HepG2 (cell line): ENCODE data around the gene ANKLE1. TPM values are rescaled to one million over a fixed set of nuclear protein-coding genes. Genes with fewer than 3 reads are reported as not detected.

Source experiments
- AGO2 ChIP-seq: fragments of 200-400 bp; formaldehyde crosslinking; optimal IDR thresholded peaks from 2 replicates; pipeline ENCODE3; 2017; ENCODE audit warnings: mild to moderate bottlenecking, low read depth, low read length, moderate library complexity
- ETV5 ChIP-seq: IDR thresholded peaks from 2 replicates; pipeline ENCODE4 v1.6.1; 2018; ENCODE audit warnings: missing biosample characterization, missing genetic modification reagents, inconsistent platforms, borderline replicate concordance
- HNF4G ChIP-seq, 2 experiments: sonication (generic) in 1 of 2; formaldehyde crosslinking in 1 of 2; IDR thresholded peaks; 2 replicates each; pipeline versions ENCODE4 v1.4.0 to v1.6.1; 2011 to 2020; ENCODE audit warnings: borderline replicate concordance in 2 of 2, low read depth in 2 of 2, mild to moderate bottlenecking in 2 of 2, low read length in 1 of 2, missing genetic modification reagents in 1 of 2, moderate library complexity in 1 of 2
- MLLT10 ChIP-seq: sonication (generic); formaldehyde crosslinking; IDR thresholded peaks from 2 replicates; pipeline ENCODE4 v1.4.0; 2020; ENCODE audit warnings: missing genetic modification reagents
- NRL ChIP-seq: sonication (generic); formaldehyde crosslinking; IDR thresholded peaks from 2 replicates; pipeline ENCODE4 v1.5.0; 2020; ENCODE audit warnings: missing genetic modification reagents, mild to moderate bottlenecking, moderate library complexity, borderline replicate concordance
- REPIN1 ChIP-seq: sonication (generic); formaldehyde crosslinking; IDR thresholded peaks from 2 replicates; pipeline ENCODE4 v1.8.0; 2022; ENCODE audit warnings: missing genetic modification reagents, low read depth, mild to moderate bottlenecking, borderline replicate concordance
- SYNCRIP ChIP-seq: fragments of 200-400 bp; formaldehyde crosslinking; IDR thresholded peaks from 2 replicates; pipeline ENCODE4 v1.6.1; 2018; ENCODE audit warnings: mild to moderate bottlenecking, low read depth, low read length; ENCODE audit not compliant: insufficient read depth
- ZMAT3 ChIP-seq: sonication (generic); formaldehyde crosslinking; conservative IDR thresholded peaks from 2 replicates; pipeline ENCODE4 v1.7.0; 2021; ENCODE audit warnings: missing genetic modification reagents
- ZNF558 ChIP-seq: sonication (generic); formaldehyde crosslinking; IDR thresholded peaks from 2 replicates; pipeline ENCODE4 v1.9.0; 2022; ENCODE audit warnings: mild to moderate bottlenecking, missing genetic modification reagents, borderline replicate concordance
- ZNF660 ChIP-seq: sonication (generic); formaldehyde crosslinking; IDR thresholded peaks from 2 replicates; pipeline ENCODE4 v1.5.1; 2020; ENCODE audit warnings: mild to moderate bottlenecking, low read depth, missing genetic modification reagents, borderline replicate concordance
- polyA plus RNA-seq, 8 experiments: library from polyadenylated mRNA; depleted of rRNA in 3 of 8; stranded (reverse) in 7 of 8; unstranded in 1 of 8; fragments of >200 nt; fragmentation: Illumina TruSeq in 4 of 8; extraction: Trizol in 4 of 8; gene quantifications; 2 replicates each; pipeline versions ENCODE4 v1.2.1 to v1.2.3, GENCODE V29; 2011 to 2016; ENCODE audit warnings: low read depth in 4 of 8, missing spikeins in 1 of 8, mixed read lengths in 1 of 8; ENCODE audit not compliant: insufficient read depth in 1 of 8
- total RNA-seq, 5 experiments: library from RNA; depleted of rRNA; stranded (reverse); fragments of >200 nt; fragmentation: Illumina TruSeq; extraction: Trizol; gene quantifications; 2 replicates each; pipeline ENCODE4 v1.2.3, GENCODE V29; 2016; ENCODE audit warnings: low read depth in 1 of 5
- TF ChIP-seq, protein P1 (sequence below): sonication (generic); formaldehyde crosslinking; IDR thresholded peaks from 2 replicates; pipeline ENCODE4 v1.4.0; 2020; ENCODE audit warnings: mild to moderate bottlenecking, missing genetic modification reagents, borderline replicate concordance
- TF ChIP-seq, protein P2 (sequence below), 2 experiments: IDR thresholded peaks; 2 replicates each; pipeline ENCODE4 v1.6.1; 2011 to 2012; ENCODE audit warnings: low read length in 2 of 2, borderline replicate concordance in 1 of 2, low read depth in 1 of 2, mild to moderate bottlenecking in 1 of 2, moderate library complexity in 1 of 2

The ANKLE1 gene
- total and polyA plus RNA-seq, 2 of the 13 experiments (the other 11 are each of a cell fraction or from before 2014, with no cell fraction given): 0.69 to 1.5 TPM

DNA sequence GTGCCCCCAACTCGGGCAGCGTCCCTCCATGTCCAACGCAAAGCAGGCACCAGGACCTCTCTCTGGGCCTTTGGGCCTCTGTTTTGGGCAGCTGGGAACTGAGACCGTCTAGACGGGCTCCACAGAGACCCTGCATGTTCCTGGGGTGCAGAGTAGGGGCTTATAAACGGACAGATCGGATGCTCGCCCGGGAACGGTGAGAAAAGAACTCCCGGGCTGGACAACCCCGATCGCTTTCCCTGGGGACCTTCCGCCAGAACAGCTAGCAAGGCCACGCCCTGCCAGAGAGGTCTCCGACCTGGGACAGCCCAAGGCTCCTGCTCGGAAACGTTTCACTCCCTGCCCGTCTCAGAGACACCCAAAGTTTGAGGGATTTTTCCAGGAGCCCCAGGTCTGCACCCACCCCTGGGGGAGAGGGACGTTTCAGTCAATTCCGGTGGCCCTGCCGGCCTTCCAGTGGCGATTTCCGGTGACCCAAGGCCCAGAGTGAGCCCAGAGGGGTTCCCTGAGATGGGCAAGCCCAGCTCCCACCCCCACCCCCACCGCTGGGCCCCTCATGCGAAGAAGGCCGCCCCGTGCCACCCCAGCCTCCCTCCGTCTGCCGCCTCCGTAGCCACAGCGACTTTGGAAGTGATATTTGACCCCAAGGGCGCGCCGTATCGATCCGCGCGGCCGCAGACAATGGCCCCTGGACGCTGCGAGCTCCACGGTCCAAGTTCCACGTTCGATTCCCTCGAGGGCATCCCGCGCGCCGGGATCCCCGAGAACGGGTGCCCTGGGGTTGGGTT is 37.7 kb upstream of the ANKLE1 start (continued):
- TF ChIP-seq, protein P1, sequence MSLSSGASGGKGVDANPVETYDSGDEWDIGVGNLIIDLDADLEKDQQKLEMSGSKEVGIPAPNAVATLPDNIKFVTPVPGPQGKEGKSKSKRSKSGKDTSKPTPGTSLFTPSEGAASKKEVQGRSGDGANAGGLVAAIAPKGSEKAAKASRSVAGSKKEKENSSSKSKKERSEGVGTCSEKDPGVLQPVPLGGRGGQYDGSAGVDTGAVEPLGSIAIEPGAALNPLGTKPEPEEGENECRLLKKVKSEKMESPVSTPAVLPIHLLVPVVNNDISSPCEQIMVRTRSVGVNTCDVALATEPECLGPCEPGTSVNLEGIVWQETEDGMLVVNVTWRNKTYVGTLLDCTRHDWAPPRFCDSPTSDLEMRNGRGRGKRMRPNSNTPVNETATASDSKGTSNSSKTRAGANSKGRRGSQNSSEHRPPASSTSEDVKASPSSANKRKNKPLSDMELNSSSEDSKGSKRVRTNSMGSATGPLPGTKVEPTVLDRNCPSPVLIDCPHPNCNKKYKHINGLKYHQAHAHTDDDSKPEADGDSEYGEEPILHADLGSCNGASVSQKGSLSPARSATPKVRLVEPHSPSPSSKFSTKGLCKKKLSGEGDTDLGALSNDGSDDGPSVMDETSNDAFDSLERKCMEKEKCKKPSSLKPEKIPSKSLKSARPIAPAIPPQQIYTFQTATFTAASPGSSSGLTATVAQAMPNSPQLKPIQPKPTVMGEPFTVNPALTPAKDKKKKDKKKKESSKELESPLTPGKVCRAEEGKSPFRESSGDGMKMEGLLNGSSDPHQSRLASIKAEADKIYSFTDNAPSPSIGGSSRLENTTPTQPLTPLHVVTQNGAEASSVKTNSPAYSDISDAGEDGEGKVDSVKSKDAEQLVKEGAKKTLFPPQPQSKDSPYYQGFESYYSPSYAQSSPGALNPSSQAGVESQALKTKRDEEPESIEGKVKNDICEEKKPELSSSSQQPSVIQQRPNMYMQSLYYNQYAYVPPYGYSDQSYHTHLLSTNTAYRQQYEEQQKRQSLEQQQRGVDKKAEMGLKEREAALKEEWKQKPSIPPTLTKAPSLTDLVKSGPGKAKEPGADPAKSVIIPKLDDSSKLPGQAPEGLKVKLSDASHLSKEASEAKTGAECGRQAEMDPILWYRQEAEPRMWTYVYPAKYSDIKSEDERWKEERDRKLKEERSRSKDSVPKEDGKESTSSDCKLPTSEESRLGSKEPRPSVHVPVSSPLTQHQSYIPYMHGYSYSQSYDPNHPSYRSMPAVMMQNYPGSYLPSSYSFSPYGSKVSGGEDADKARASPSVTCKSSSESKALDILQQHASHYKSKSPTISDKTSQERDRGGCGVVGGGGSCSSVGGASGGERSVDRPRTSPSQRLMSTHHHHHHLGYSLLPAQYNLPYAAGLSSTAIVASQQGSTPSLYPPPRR (CRISPR knock-in tag): peak; percentile 61; the same call in 1 of the 2 replicates
- TF ChIP-seq REPIN1 (CRISPR knock-in tag) (no peak; the same call in 1 of the 2 replicates), MLLT10 (no peak), ZNF558 (peak; percentile 36; the same call in 1 of the 2 replicates), ETV5 (CRISPR knock-in tag) (peak; percentile 66; the same call in 1 of the 2 replicates), SYNCRIP (no peak), AGO2 (no peak), ZMAT3 (CRISPR knock-in tag) (no peak), ZNF660 (no peak), HNF4G (IDR thresholded peaks at IDR 0.05; ENCODE audit: borderline replicate concordance, low read depth, low read length) (peak; percentile 96), HNF4G (CRISPR knock-in tag; IDR thresholded peaks at IDR 0.05; ENCODE audit: borderline replicate concordance, low read depth) (peak; percentile 84), NRL (CRISPR knock-in tag) (no peak)
- TF ChIP-seq, protein P2, sequence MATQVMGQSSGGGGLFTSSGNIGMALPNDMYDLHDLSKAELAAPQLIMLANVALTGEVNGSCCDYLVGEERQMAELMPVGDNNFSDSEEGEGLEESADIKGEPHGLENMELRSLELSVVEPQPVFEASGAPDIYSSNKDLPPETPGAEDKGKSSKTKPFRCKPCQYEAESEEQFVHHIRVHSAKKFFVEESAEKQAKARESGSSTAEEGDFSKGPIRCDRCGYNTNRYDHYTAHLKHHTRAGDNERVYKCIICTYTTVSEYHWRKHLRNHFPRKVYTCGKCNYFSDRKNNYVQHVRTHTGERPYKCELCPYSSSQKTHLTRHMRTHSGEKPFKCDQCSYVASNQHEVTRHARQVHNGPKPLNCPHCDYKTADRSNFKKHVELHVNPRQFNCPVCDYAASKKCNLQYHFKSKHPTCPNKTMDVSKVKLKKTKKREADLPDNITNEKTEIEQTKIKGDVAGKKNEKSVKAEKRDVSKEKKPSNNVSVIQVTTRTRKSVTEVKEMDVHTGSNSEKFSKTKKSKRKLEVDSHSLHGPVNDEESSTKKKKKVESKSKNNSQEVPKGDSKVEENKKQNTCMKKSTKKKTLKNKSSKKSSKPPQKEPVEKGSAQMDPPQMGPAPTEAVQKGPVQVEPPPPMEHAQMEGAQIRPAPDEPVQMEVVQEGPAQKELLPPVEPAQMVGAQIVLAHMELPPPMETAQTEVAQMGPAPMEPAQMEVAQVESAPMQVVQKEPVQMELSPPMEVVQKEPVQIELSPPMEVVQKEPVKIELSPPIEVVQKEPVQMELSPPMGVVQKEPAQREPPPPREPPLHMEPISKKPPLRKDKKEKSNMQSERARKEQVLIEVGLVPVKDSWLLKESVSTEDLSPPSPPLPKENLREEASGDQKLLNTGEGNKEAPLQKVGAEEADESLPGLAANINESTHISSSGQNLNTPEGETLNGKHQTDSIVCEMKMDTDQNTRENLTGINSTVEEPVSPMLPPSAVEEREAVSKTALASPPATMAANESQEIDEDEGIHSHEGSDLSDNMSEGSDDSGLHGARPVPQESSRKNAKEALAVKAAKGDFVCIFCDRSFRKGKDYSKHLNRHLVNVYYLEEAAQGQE (IDR thresholded peaks at IDR 0.05; ENCODE audit: borderline replicate concordance in 1 of 2, low read depth in 1 of 2, low read length in 2 of 2): 0 out of 4 replicates have a peak, but pooled peaks of 1 of the 2 experiments have one; percentile 42
